Pancreas (tissue), 10 donors: ENCODE results near the gene NOS3. TPM values are rescaled to one million over a fixed set of nuclear protein-coding genes. Genes with fewer than 3 reads are reported as not detected.
"Not testable (repeated sequence)": the region's sequence is repeated elsewhere in the genome, so short reads cannot be mapped to it uniquely, and the experiment has no call there.

Experiments used
- ATAC-seq, 4 donors: fragments of 200-7000 bp; cut with Tn5 transposase; one replicate each; pipeline versions ENCODE4 v1.8.0 to v1.9.1; 2020; ENCODE audit warnings: mild to moderate bottlenecking in 4 of 4, moderate library complexity in 4 of 4
- DNase-seq, 6 donors: peaks; one replicate each; pipeline ENCODE4 v3.0.0-alpha.2; 2020
- FAIRE-seq: peaks from 2 replicates; lab custom pipeline; 2012; peaks lifted over from hg19 to GRCh38; lab: Jason Lieb, UNC
- H3K27ac ChIP-seq, 4 donors: fragments of 200-600 bp; sonication (generic); 1 replicate in 3 of 4; 2 replicates in 1 of 4; pipeline versions ENCODE4 v1.5.0 to v1.8.0; 2020
- H3K27me3 ChIP-seq, 4 donors: fragments of 200-600 bp; one replicate each; pipeline ENCODE4 v1.8.0; 2021
- H3K36me3 ChIP-seq, 3 donors: fragments of 200-600 bp; sonication (generic) in 1 of 3; one replicate each; pipeline versions ENCODE4 v1.5.0 to v1.8.0; 2020 to 2021
- H3K4me1 ChIP-seq, 3 donors: fragments of 200-600 bp; one replicate each; pipeline ENCODE4 v1.8.0; 2021
- H3K4me3 ChIP-seq, 4 donors: fragments of 200-600 bp; sonication (generic) in 2 of 4; one replicate each; pipeline versions ENCODE4 v1.5.0 to v1.8.0; 2020 to 2021
- H3K9me3 ChIP-seq, 4 donors: fragments of 200-600 bp; one replicate each; pipeline ENCODE4 v1.8.0; 2021
- WGBS, 2 donors: extraction: QIAGEN DNeasy Blood & Tissue Kit; methylation state at CpG; one replicate each; pipeline ENCODE4 v1.1.7; 2013; 5-methylcytosine and 5-hydroxymethylcytosine counted together
- intact Hi-C, 3 donors: fragments of 100-400 bp; cut with DNase I; formaldehyde crosslinking; loops; one replicate each; pipeline versions ENCODE4 v1.11.1 to v1.14.2; 2022
- polyA plus RNA-seq, 2 donors: library from polyadenylated mRNA; stranded (reverse); fragments of 200-250 nt; gene quantifications; one replicate each; pipeline ENCODE4 v1.2.3, GENCODE V29; 2013
- total RNA-seq, 6 donors: library from RNA; stranded (reverse); fragmentation: NEBNext Ultra II Directional in 4 of 6; extraction: Animal tissue kit (Norgen Biotek cat#: 25700) in 4 of 6; gene quantifications; one replicate each; pipeline versions ENCODE4 v1.2.1 to v1.2.4, GENCODE V29; 2021 to 2023
- TF ChIP-seq, protein P1 (sequence below), 4 donors: fragments of 200-600 bp; sonication (generic) in 3 of 4; IDR thresholded peaks; one replicate each; pipeline versions ENCODE4 v1.5.0 to v1.8.0; 2021; ENCODE audit warnings: antibody characterized with exemption in 4 of 4
- donor health status: healthy with polysubstance abuse.
- donor health status: DM: no; HTN: no; CAD: no; lungs with moderate emphysema.
- donor health status: DM: no; HTN: no; CAD: no.
- donor health status: control.
- donor health status: control.
- donor health status: Bipolar disorder and iron deficiency.
- donor health status: DM: yes; HTN: yes; CAD: no.
- donor health status: DM: no; HTN: no; CAD: no.
- donor health status: DM: no; HTN: no; CAD: no.
- donor health status: DM: yes; HTN: yes; CAD: no.

NOS3 gene
- total and polyA plus RNA-seq, 8 donors: 1.0 to 12.5 (median 3.5) TPM

DNA sequence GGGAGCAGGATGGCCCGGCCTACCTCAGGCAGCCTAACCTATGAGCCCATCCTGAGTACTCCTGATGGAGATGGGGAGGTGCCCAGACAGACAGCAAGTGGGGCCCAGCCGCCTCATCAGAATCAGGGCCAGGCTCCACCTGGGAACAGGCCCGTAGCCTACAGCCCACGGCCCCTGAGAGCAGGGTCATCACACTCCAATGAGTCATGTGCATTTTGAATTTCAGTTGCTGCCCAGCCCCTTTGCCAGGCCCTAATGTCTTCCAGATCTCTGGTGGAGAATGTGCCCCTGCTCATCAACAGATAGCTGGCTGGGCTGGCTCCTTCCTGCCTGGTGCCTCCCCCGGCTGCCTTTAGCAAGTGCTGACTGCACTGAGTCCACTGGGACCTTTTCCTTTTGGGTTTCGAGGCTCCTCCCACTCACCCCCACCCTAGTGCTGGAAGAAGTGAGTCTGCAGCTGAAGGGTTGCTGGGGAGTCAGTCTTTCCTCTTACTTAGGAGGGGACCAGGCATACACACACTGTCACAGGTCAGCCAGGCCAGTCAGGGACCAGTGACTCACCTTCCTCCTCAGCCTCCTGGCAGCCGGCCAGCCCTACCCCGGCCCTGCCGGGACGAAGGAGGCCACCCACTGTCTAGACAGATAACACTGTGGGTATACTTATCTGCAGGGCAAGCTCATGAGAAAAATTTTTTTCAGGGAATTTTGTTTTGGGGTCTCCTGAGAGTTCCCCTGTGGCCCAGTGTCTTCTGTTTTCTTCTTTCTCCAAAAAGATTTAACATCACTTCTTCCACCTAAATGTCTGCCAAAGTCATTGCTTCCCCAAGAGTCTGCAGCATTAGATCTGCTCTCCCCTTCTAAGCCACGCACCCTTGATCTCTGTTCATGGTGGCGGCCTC lies 48.4 kb downstream of the NOS3 start:
- no peak for FAIRE-seq
- H3K27me3 ChIP-seq: no peaks in the 10 kb centered on the region
- DNase-seq: peak; percentile 26 to 90 (median 70)
- TF ChIP-seq, protein P1, sequence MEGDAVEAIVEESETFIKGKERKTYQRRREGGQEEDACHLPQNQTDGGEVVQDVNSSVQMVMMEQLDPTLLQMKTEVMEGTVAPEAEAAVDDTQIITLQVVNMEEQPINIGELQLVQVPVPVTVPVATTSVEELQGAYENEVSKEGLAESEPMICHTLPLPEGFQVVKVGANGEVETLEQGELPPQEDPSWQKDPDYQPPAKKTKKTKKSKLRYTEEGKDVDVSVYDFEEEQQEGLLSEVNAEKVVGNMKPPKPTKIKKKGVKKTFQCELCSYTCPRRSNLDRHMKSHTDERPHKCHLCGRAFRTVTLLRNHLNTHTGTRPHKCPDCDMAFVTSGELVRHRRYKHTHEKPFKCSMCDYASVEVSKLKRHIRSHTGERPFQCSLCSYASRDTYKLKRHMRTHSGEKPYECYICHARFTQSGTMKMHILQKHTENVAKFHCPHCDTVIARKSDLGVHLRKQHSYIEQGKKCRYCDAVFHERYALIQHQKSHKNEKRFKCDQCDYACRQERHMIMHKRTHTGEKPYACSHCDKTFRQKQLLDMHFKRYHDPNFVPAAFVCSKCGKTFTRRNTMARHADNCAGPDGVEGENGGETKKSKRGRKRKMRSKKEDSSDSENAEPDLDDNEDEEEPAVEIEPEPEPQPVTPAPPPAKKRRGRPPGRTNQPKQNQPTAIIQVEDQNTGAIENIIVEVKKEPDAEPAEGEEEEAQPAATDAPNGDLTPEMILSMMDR (IDR thresholded peaks at IDR 0.05): no peak
- 59 to 61% methylated on average over 12 of the region's 12 CpGs for WGBS, 2 donors
- H3K27ac ChIP-seq: peak overlapping the region in 2 of 4 donors; percentile 30 to 32
- intact Hi-C loops: no loop called here
- peaks cover 0 to 16% (median 0%) of the 10 kb centered on the region in 3 donors for H3K36me3 ChIP-seq
- no peak overlapping the region for H3K4me3 ChIP-seq
- peaks cover 0 to 7% (median 0%) of the 10 kb centered on the region in 3 donors for H3K4me1 ChIP-seq
- no peaks in the 10 kb centered on the region for H3K9me3 ChIP-seq
- ATAC-seq: peak; percentile 35 to 86 (median 70)

DNA sequence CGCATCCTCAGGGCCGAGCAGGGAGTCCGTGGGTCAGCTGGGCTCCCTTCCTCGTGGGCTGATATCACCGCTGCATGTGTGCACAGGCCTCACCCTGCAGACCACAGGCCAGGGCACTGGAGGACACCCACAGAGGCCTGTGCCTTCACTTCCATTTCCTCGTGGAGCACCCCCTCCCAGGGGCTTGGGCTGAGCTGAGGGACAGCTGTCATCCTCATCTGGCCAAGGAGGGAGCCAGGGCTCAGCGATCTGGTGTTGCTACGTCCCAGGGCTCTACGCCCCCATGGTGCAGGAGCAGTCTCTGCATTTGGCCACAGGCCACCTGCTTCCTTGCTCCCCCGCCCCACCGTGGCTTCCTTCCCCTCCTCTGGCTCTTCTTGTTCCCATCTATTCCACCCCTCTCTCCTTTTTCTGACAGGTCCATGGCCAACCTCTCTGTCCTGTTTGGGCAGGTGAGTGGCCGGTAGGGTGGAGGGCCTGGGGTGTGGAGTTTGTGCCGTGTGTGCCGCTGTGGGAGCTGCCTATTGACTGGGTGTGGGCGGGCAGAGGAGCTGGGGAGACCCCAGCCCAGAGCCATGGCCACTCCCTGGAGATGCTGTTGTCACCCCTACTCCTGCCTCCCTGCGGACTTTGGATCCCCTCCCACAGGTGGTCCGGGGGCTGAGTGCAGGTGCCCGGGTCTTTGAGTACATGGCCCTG lies 49.2 kb downstream of the NOS3 start:
- Histone ChIP-seq H3K27me3 (no peaks in the 10 kb centered on the region), H3K4me3 (no peak overlapping the region), H3K27ac (no peak overlapping the region), H3K36me3 (peaks cover 0 to 16% (median 0%) of the 10 kb centered on the region in 3 donors), H3K9me3 (no peaks in the 10 kb centered on the region), H3K4me1 (peaks cover 0 to 7% (median 0%) of the 10 kb centered on the region in 3 donors)
- no peak for FAIRE-seq
- ATAC-seq: peak in 1 of 4 donors; percentile 23
- DNase-seq: no peak
- TF ChIP-seq, protein P1 (IDR thresholded peaks at IDR 0.05): no peak
- intact Hi-C loops: no loop called here
- WGBS, 2 donors: 81 to 87% methylated on average over 17 to 18 of the region's 18 CpGs

DNA sequence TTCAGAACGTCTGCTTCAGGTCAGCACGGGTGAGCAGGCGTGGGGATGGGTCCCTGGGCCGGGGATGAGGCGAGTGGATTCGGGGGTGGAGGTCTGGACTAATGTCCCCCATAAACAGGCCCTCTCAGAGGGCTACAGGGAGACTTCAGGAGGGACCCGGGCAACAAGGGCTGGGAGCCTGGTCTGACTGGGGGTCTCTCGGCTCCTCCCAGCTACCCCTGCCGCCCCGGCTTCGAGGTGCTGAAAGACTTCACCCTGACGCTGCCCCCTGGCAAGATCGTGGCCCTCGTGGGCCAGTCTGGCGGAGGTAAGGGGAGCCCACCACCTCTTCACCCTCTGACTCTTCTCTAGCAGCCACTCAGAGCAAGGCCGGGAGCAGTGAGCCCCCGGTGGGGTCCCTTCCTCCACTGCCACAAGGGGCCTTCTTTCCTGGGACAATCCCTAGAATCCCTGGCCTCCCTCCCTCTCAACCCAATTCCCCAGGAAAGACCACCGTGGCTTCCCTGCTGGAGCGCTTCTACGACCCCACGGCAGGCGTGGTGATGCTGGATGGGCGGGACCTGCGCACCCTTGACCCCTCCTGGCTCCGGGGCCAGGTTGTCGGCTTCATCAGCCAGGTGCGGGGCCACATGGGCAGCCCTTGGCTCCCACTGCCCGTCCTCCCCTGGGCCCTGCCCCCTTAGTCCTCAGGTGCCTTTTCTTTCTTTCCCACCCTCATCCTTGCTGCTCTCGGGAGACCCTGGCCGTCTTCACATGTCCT lies 50.0 kb downstream of the NOS3 start:
- no peak for ATAC-seq
- intact Hi-C loops: no loop called here
- TF ChIP-seq, protein P1 (IDR thresholded peaks at IDR 0.05): no peak
- H3K4me1 ChIP-seq: peaks cover 0 to 7% (median 0%) of the 10 kb centered on the region in 3 donors
- peaks cover 0 to 15% (median 0%) of the 10 kb centered on the region in 3 donors for H3K36me3 ChIP-seq
- no peak overlapping the region for H3K27ac ChIP-seq
- FAIRE-seq: no peak
- DNase-seq: peak in 1 of 6 donors; percentile 68
- no peaks in the 10 kb centered on the region for H3K9me3 ChIP-seq
- no peaks in the 10 kb centered on the region for H3K27me3 ChIP-seq
- WGBS, 2 donors: 91 to 95% methylated on average over 22 to 30 of the region's 30 CpGs
- H3K4me3 ChIP-seq: no peak overlapping the region

DNA sequence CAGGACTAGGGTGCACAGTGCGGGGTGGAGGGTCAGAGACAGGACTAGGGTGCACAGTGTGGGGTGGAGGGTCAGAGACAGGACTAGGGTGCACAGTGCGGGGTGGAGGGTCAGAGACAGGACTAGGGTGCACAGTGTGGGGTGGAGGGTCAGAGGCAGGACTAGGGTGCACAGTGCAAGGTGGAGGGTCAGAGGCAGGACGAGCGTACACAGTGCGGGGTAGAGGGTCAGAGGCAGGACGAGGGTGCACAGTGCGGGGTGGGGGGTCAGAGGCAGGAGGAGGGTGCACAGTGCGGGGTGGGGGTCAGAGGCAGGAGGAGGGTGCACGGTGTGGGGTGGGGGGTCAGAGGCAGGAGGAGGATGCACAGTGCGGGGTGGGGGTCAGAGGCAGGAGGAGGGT lies 52.6 kb downstream of the NOS3 start:
- WGBS, 2 donors: 84 to 94% methylated on average over 8 to 10 of the region's 10 CpGs
- FAIRE-seq, H3K4me1 ChIP-seq, H3K9me3 ChIP-seq, ATAC-seq, H3K27me3 ChIP-seq, intact Hi-C loops, H3K4me3 ChIP-seq, H3K36me3 ChIP-seq, H3K27ac ChIP-seq: not testable (repeated sequence)
- DNase-seq: peak in 1 of 6 donors; percentile 55

DNA sequence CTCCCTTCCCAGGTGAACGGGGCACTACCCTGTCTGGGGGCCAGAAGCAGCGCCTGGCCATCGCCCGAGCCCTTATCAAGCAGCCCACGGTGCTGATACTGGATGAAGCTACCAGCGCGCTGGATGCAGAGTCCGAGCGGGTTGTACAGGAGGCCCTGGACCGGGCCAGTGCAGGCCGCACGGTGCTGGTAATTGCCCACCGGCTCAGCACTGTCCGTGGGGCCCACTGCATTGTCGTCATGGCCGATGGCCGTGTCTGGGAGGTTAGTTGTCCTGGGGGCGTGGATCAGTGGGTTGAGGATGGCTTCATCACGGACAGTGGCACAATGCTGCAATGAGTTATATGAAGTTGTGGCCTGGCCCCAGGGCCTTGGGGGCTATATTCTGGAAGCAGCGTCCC lies 53.1 kb downstream of the NOS3 start:
- DNase-seq (peak in 2 of 6 donors; percentile 12 to 51), FAIRE-seq (no peak), ATAC-seq (no peak)
- H3K4me3 ChIP-seq: no peak overlapping the region
- no peak overlapping the region for H3K27ac ChIP-seq
- intact Hi-C loops: no loop called here
- H3K9me3 ChIP-seq: no peaks in the 10 kb centered on the region
- WGBS, 2 donors: 94% methylated on average over 20 of the region's 20 CpGs
- H3K4me1 ChIP-seq: peaks cover 0 to 7% (median 0%) of the 10 kb centered on the region in 3 donors
- TF ChIP-seq, protein P1 (IDR thresholded peaks at IDR 0.05): no peak
- no peaks in the 10 kb centered on the region for H3K36me3 ChIP-seq
- no peaks in the 10 kb centered on the region for H3K27me3 ChIP-seq
